DND-41 (cell line): ENCODE measurements around the gene TMEM51.

Experiments
- CTCF ChIP-seq: IDR thresholded peaks from 2 replicates; pipeline ENCODE4 v1.5.1; 2012; ENCODE audit warnings: borderline replicate concordance, low read length, moderate library complexity, mild to moderate bottlenecking; ENCODE audit not compliant: poor library complexity, severe bottlenecking; ENCODE audit errors: extremely low read depth
- EZH2 ChIP-seq: IDR thresholded peaks from 3 replicates; pipeline ENCODE4 v1.6.1; 2012; ENCODE audit warnings: borderline replicate concordance, low read depth, mild to moderate bottlenecking, moderate library complexity, low read length, inconsistent platforms; ENCODE audit not compliant: severe bottlenecking

- TF ChIP-seq CTCF (no peak), EZH2 (no peak)
These were observed 107.8 kb downstream of the TMEM51 start for GRCh38 chr1:15261155-15262002.
